Hepatic stellate cell (primary cell): ENCODE results near the gene HOXB4.

Source experiments
- DNase-seq: peaks from one replicate; pipeline ENCODE4 v3.0.0; 2011; ENCODE audit warnings: low spot score

The HOXB4 gene

DNA sequence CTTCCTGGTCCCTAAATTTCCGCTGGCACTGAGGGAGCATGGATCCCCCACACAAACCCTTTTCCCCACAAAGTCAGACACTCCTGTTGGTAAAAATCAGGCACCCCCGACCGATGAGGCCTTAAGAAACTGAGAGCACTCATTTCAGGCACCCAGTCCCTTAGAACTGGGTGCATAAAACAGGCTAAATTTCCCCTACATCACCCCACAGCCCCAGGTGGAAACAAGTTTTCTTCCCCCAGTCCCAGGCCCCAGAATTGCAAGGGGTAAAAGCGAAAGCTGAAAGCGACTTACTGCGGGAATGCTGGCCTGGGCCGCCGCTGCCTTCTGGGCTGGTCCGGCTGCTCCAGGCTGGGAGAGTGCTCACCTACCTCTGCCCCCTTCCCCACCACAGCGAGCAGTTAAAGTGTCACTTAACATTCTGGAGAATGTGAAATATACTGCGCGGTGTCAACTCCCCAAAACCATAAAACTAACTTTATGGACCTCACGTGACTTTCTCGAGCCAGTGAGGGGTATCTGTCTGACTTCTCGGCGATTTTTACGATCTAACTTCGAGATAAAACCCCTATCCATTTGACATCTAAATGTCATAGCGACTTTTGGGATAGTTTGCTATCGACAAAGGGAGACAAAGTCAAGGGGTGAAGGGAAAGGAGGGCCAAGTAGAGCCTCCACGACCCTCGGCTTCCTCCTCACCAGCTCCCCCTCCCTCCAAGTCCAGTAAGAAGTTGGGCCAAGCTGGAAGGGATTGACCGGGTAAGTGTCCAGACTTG lies 11.9 kb upstream of the HOXB4 start, which contains the start of gene HOXB3:
TSS of gene HOXB3 (minus strand) at position 411 of the 776 bp plus-strand sequence. CDS start 37,767 bp downstream, outside the sequence.
- no peak for DNase-seq

- no peak for DNase-seq
Observed at GRCh38 chr17:48589060-48589830, 11.1 kb upstream of the HOXB4 start.

GRCh38 chr17:48588528-48588927 lies 10.4 kb upstream of the HOXB4 start:
- no peak for DNase-seq

GRCh38 chr17:48588074-48588415 lies 9.9 kb upstream of the HOXB4 start:
- no peak for DNase-seq

- DNase-seq: no peak
Observed at GRCh38 chr17:48587276-48588073, 9.3 kb upstream of the HOXB4 start.

DNA sequence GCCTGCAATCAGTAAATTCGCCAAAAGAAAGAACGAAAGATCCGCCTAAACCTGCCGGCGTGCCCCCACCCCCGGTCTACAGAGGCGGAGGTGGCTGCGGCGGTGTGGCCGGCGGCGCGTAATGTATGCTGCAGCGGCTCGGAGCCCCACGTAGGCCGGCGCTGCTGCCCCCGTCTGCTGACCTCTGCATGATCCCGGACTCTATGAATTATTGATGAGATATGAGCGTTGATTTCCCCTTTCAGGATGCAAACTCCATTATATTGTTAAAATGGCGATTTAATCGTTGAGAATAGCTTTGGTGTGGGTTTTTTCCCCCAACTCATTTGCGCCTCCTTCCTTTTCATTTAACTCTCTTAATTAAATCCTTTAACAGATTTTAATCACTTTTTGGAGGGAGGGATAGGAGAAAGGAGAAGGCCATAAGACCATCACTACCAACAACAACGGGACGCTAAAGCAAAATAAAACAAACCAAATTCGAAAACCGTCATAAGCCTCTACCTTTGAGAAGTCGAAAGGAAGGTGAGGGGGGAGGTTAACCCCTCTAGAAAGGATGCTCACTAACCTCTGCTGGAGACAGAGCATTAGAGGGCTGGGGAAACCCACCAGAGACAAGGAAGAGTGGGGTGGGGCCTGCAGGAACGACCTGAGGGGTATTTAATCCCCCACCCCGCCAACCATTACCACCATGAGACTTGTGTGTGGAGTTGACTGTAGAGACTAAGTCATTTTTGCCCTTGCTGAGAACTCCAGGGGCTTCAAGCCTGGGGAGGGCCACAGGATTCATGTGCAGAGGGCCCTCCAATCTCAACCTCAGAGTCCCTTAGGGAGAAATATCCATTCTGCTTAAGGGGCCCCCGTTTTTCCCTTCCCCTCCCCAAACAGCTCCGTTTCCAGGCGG lies 8.5 kb upstream of the HOXB4 start:
- no peak for DNase-seq

DNA sequence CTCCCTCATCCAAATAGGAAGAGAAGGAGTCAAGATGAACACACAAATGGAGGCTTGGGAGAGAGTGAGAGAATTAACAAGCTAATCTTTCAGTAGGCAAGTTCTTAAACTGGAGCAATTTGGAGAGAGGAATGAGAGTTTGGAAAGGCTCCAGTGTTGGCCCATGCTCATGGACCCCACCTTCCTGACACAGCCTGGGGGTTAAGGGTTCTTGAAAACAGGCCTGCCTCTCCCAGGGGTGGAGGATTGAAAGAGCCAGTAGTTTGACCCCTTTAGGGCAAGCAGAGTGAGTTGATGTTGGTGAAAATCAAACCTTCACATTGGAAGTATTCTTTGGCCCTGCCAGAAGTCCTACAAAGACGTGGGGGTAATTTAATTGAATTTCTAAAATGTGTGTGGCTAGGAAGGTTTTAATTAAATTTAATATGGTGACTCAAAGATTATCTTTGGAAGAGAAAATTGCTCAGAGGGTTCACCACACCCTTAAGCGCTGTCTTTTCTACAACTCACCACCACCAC lies 6.1 kb upstream of the HOXB4 start:
- no peak for DNase-seq

DNA sequence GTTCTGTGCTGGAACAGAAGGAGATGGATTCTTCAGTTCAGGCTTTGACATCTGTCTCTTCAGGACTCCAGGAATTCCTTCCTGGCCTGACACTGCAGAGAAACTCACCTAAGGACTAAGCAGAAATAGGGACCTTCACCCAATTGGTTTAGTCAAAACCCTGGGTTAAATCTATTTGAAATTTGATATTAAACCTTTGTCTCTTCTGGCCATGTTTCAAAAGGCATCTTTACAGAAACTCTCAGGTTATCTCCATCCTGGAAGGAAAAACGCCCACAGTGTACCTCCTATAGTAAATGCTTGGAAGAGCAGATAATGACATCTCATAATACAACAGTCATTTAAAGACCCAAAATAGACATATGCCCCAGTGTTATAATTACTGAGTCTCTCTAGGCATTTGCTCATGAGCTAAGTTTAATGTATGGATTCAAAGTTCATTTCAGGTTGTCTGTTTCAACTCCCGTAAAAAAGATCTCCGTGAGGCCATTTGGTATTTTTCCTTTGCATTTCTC lies 5.6 kb upstream of the HOXB4 start:
- DNase-seq: no peak

GRCh38 chr17:48582750-48583069 lies 4.6 kb upstream of the HOXB4 start:
- DNase-seq: no peak

GRCh38 chr17:48579760-48580554 lies 1.8 kb upstream of the HOXB4 start:
- DNase-seq: no peak

DNA sequence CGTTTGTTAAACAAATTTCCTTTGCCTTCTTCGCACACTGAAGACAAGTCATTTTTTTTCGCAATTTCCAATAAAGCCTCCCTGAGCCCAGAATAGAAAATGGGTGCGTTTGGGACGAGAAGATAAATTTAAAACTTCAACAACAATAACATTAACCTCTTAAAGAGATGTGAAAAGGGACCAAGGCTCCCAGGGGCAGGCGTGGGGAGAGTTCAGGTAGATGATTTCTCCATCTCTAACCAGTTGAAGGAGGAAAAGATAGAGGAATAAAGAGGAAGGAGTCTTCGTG lies 1.3 kb upstream of the HOXB4 start:
- DNase-seq: no peak

DNA sequence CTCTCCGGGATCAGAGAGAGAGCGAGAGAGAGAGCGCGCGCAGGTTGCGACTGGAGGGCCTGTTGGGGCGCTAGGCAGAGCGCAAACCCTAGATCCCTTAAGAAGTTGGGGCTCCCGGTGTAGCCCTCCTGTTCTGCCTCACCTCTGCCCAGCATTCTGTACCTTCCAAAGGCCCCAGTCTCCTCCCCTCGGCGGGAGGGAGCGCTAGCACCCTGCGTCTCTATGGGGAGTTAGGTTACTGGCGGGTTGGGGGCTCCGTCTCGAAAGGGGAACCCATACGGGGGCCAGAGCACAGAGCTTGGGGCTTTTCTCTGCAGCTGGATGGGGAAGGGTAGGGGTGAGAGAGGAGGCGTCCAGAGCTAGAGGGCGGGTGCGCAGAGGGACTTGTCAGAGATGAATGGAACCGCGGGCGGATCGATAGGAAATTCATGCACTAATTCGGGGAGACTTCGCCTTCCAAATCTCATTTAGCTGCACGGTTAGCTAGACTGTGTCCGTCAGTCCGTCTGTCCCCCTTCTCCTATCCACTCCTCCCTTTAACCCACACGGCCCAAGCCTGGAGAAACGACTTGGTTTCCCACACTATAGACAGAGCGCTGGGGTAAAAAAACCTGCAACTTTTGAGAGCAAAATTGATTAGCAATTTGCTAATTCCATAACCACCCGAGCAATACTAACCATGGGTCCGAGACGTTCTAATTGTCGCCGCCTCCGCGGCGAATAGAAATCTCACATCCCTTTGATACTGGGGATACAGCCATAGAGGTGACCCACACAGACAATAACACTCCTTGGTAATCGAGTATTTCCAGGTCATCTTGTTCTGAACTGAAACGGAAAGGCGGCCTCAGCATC lies 693 bp upstream of the HOXB4 start:
- no peak for DNase-seq

DNA sequence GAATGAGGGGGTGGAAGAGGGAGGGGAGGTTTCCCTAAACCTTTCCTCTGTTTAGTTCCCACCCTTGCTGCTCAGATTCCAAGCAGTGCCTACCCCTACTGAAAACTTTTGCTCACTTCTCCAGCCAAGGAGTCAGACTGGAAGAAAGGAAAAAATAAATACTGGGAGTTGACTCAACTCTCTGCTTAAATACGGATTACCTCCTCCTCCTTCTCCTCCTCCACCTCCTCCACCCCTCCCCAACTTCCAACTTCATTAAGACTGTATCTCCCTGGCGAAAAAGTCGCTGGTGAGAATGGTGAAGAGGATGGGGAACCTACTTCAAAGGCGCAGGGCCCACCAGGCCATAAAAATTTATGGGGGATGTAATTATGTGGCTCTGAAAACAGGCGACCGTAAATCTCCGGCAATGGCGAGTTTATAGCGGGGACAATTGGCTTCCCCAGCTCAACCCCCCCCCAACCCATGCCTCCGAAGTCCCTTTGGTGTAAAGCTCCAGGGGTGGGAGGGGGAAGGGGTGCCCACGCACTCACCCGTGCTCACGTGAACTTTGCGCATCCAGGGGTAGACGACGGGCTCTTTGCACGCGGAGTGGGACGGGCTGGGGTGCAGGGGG lies 712 bp downstream of the HOXB4 start:
- DNase-seq: no peak

DNA sequence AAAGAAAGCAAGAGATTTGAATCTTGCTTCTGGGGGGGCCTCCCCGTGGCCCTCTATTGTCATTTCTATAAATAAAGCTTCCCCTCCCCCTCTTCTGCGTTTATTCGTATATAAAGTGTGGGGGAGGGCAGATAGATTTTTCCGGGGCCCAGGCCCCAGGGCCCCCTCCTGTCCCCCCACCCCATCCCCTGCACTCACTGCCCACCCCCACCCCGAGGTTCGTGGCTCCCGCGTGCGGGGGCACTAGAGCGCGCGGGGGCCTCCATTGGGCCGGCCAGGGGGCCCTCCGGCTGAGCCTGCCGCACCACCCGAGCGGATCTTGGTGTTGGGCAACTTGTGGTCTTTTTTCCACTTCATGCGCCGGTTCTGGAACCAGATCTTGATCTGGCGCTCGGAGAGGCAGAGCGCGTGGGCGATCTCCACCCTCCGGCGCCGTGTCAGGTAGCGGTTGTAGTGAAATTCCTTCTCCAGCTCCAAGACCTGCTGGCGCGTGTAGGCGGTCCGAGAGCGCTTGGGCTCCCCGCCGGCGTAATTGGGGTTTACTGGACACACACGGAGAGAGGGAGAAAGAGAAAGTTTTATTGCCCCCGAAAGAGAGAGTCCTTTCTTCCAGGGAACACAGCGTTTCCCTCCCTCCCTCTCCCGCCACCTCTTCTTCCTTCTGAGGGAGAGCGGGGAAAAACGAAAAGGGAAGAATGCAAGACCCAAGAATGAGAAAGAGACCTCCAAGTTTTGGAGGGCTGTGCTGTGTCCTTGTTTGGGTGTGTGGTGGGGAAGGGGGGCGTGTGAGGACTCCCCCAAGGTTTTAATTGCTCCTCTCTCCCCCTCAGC lies 1.5 kb downstream of the HOXB4 start:
- DNase-seq: no peak

DNA sequence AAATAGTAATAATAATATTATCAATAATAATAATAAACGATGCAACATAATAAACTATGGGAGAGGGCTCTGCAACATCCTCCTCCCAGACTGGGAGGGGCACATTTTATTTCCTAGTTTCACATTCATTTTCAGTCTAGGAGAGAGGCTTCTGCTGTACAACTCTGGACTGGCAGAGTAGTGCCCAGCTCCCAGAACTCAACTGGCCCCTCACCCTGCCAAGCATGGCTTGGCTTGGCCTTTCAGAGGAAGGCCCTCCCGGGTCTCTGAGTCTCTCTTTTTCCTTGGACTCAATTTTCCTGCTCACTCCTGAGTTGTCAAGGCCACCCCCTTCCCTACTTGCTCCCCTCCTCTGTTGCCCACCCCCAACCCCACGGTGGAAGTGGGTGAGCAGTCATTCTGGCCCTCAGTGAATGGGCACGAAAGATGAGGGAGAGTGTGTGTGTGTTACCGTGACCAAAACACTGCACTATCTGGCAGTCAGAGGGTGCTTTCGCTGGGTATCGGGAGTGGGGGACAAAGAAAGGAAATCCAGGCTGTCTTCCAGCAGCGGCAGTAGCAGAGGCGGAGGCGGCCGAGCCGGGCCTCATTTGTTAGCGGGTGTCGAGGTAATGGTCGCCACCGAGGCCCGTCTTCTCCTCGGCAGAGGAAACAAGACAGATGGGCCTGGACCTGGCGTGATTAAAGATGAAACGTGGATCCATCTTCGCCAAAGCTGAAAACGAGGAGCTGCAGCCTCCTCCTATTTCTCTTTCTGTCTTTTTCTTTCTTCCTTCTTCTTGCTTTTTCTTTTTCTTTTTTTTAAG lies 2.3 kb downstream of the HOXB4 start:
- no peak for DNase-seq

- no peak for DNase-seq
Observed at GRCh38 chr17:48575066-48575582, 3.0 kb downstream of the HOXB4 start.

DNA sequence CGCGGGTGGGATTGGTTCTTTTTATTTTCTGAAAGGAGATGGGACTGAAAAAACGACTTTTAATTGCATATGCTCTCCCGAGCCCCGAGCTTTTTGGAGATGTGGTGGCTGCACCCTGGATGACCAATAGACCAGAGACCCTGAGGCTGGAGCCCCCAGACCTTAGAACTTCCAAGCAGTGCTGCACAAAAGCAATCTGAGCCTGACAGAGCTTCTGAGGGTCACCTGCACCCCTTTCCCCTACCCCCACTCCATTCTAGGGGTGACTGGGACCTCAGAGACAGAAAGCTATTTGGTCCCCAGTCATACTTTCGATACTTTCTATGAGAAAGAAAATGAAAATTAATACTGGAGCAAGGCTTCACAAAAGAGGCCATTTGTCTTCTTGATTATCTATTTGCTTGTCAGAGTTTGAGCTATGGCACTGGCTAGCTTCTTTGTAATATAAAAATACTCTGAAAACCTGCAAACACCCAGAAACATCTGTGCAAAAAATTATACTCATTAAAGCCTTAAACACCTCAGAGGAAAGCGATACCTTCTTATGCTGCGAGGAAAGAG lies 3.6 kb downstream of the HOXB4 start:
- no peak for DNase-seq
